NT2/D1 (cell line): ENCODE measurements around the gene OS9.

Source experiments
- SUZ12 ChIP-seq: IDR thresholded peaks from 2 replicates; pipeline ENCODE4 v1.6.1; 2011; ENCODE audit not compliant: insufficient read length, insufficient read depth; ENCODE audit errors: extremely low read depth
- YY1 ChIP-seq: IDR thresholded peaks from 2 replicates; pipeline ENCODE4 v1.6.1; 2011; ENCODE audit not compliant: insufficient read length, insufficient read depth
- ZNF274 ChIP-seq: IDR thresholded peaks from 2 replicates; pipeline ENCODE4 v1.6.1; 2011; ENCODE audit warnings: mild to moderate bottlenecking, low read depth, low read length

DNA sequence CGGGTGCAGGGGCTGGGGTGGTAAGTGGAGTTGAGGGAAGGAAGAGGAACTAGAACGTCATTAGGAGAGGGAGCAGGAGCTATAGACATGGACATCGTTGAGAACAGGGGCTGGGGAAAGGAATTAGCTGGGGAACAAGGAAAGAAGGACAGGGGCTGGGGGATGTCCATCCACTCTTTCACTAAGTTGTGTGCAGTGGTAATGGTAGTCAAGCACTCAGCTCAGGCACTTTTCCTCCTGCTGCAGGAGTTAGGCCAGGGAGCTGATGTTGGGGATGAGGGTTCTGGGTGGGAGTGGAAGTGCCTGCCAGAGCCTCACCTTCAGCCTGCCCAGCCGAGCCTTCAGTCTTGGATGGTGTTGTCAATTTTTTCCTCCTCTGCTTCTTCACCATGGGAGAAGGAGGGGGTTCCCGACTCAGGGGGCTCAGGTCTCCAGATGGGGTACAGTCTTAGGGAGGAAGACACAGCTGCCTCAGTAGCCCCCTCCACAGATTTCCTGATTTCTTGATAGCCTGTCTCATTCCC lies 35.5 kb downstream of the OS9 start:
- TF ChIP-seq SUZ12: no peak
- no peak for TF ChIP-seq YY1
- TF ChIP-seq ZNF274: no peak
